HL-60 (cell line): Measurements from ENCODE around the gene B3GALT5.
A peak's percentile ranks its signal among the peaks of the same experiment; 100 is the strongest.

Source experiments
- DNase-seq, 2 experiments: peaks; one replicate each; pipeline ENCODE4 v3.0.0-alpha.2; 2010 to 2020; ENCODE audit warnings: low read depth in 1 of 2, low spot score in 1 of 2
- H3K27ac ChIP-seq: fragments of 250-450 bp; sonication (Bioruptor Pico); replicated peaks from 2 replicates; pipeline ENCODE4 v1.5.1; 2020; ENCODE audit warnings: mild to moderate bottlenecking, moderate library complexity
- H3K27me3 ChIP-seq: fragments of 250-450 bp; sonication (Bioruptor Pico); 2 replicates; pipeline ENCODE4 v1.5.1; 2021; ENCODE audit warnings: mild to moderate bottlenecking, moderate library complexity; ENCODE audit not compliant: insufficient read depth, poor library complexity, severe bottlenecking
- H3K4me3 ChIP-seq: replicated peaks from 2 replicates; pipeline ENCODE4 v1.5.1; 2011; ENCODE audit warnings: mild to moderate bottlenecking, control low read depth, low read length; ENCODE audit not compliant: insufficient read depth
- CTCF ChIP-seq: IDR thresholded peaks from one replicate; pipeline ENCODE4 v1.5.1; 2011; ENCODE audit warnings: low read length, control low read depth, inconsistent platforms; ENCODE audit not compliant: insufficient read depth
- GABPA ChIP-seq: IDR thresholded peaks from 2 replicates; pipeline ENCODE4 v1.6.1; 2012; ENCODE audit warnings: low read depth
- POLR2AphosphoS5 ChIP-seq: IDR thresholded peaks from 2 replicates; pipeline ENCODE4 v1.6.1; 2012; ENCODE audit warnings: low read depth
- REST ChIP-seq: IDR thresholded peaks from 2 replicates; pipeline ENCODE4 v1.6.1; 2012; ENCODE audit warnings: low read depth; ENCODE audit not compliant: insufficient replicate concordance
- SPI1 ChIP-seq: IDR thresholded peaks from 2 replicates; pipeline ENCODE4 v1.6.1; 2012; ENCODE audit warnings: low read depth, mild to moderate bottlenecking, borderline replicate concordance

Gene B3GALT5

GRCh38 chr21:39712976-39713375 is 100.2 kb downstream of the B3GALT5 start:
- no peak for DNase-seq
- no peaks in the 10 kb centered on the region for H3K27me3 ChIP-seq
- no peak for TF ChIP-seq GABPA
- H3K4me3 ChIP-seq, result no peak overlapping the region
- H3K27ac ChIP-seq, result no peak overlapping the region

GRCh38 chr21:39713905-39714304 is 101.2 kb downstream of the B3GALT5 start:
- H3K27ac ChIP-seq, result no peak overlapping the region
- H3K4me3 ChIP-seq, result no peak overlapping the region
- H3K27me3 ChIP-seq, result no peaks in the 10 kb centered on the region
- no peak for DNase-seq
- TF ChIP-seq SPI1 (no peak), POLR2AphosphoS5 (no peak)

- TF ChIP-seq REST, result no peak
- no peak for TF ChIP-seq GABPA
- TF ChIP-seq POLR2AphosphoS5, result no peak
- no peak for TF ChIP-seq SPI1
- no peak for TF ChIP-seq CTCF
- Histone ChIP-seq H3K27me3 (no peaks in the 10 kb centered on the region), H3K4me3 (no peak overlapping the region), H3K27ac (no peak overlapping the region)
- no peak for DNase-seq
Observed at GRCh38 chr21:39714331-39714730, 101.6 kb downstream of the B3GALT5 start.

- peak in 1 of 2 experiments; percentile 38 for DNase-seq
- Histone ChIP-seq H3K27ac (no peak overlapping the region), H3K27me3 (no peaks in the 10 kb centered on the region), H3K4me3 (no peak overlapping the region)
- TF ChIP-seq POLR2AphosphoS5 (no peak), SPI1 (no peak), CTCF (peak; percentile 39), REST (no peak)
Observed at GRCh38 chr21:39715804-39716397, 103.2 kb downstream of the B3GALT5 start.

- H3K27ac ChIP-seq, result no peak overlapping the region
- DNase-seq, result no peak
- TF ChIP-seq SPI1 (no peak), REST (no peak), GABPA (no peak), CTCF (no peak), POLR2AphosphoS5 (no peak)
- no peak overlapping the region for H3K4me3 ChIP-seq
- no peaks in the 10 kb centered on the region for H3K27me3 ChIP-seq
Observed at GRCh38 chr21:39720126-39720778, 107.5 kb downstream of the B3GALT5 start.
